ENCODE results near the gene C1orf50.

The C1orf50 gene

GRCh38 chr1:42820813-42821212 is 53.8 kb downstream of the C1orf50 start:
- 29% methylated on average over 1 of the region's 1 CpG; no CpG with 5 or more reads in 1 of the 2 experiments for WGBS, 2 experiments (ENCODE audit: insufficient coverage in 2 of 2)
- H3K27ac ChIP-seq (ENCODE audit: low read depth, low read length, severe bottlenecking), result no peak overlapping the region
- no peaks in the 10 kb centered on the region for H3K9me3 ChIP-seq (ENCODE audit: control insufficient read depth, low read length)
- H3K36me3 ChIP-seq (ENCODE audit: control insufficient read depth, insufficient read depth, low read length), result no peaks in the 10 kb centered on the region
- H3K4me3 ChIP-seq (ENCODE audit: extremely low read depth, insufficient read depth, low read length, poor library complexity, severe bottlenecking), result no peak overlapping the region
- peaks cover 9% of the 10 kb centered on the region for H3K4me1 ChIP-seq (ENCODE audit: control insufficient read depth, insufficient read depth, low read length, poor library complexity, severe bottlenecking)

- H3K36me3 ChIP-seq (ENCODE audit: control insufficient read depth, insufficient read depth, low read length), result no peaks in the 10 kb centered on the region
- no peak overlapping the region for H3K27ac ChIP-seq (ENCODE audit: low read depth, low read length, severe bottlenecking)
- no peak overlapping the region for H3K4me3 ChIP-seq (ENCODE audit: extremely low read depth, insufficient read depth, low read length, poor library complexity, severe bottlenecking)
- H3K4me1 ChIP-seq (ENCODE audit: control insufficient read depth, insufficient read depth, low read length, poor library complexity, severe bottlenecking), result peaks cover 3% of the 10 kb centered on the region
- 80% methylated on average over 1 of the region's 2 CpGs; no CpG with 5 or more reads in 1 of the 2 experiments for WGBS, 2 experiments (ENCODE audit: insufficient coverage in 2 of 2)
- H3K9me3 ChIP-seq (ENCODE audit: control insufficient read depth, low read length), result no peaks in the 10 kb centered on the region
Observed at GRCh38 chr1:42821690-42822089, 54.6 kb downstream of the C1orf50 start.

GRCh38 chr1:42822800-42823392 is 55.8 kb downstream of the C1orf50 start:
- H3K9me3 ChIP-seq (ENCODE audit: control insufficient read depth, low read length), result no peaks in the 10 kb centered on the region
- WGBS, 2 experiments (ENCODE audit: insufficient coverage in 2 of 2), result 100% methylated on average over 1 of the region's 2 CpGs; no CpG with 5 or more reads in 1 of the 2 experiments
- no peak overlapping the region for H3K4me3 ChIP-seq (ENCODE audit: extremely low read depth, insufficient read depth, low read length, poor library complexity, severe bottlenecking)
- H3K4me1 ChIP-seq (ENCODE audit: control insufficient read depth, insufficient read depth, low read length, poor library complexity, severe bottlenecking), result peaks cover 3% of the 10 kb centered on the region
- H3K36me3 ChIP-seq (ENCODE audit: control insufficient read depth, insufficient read depth, low read length), result no peaks in the 10 kb centered on the region
- H3K27ac ChIP-seq (ENCODE audit: low read depth, low read length, severe bottlenecking), result no peak overlapping the region

GRCh38 chr1:42824481-42825035 is 57.5 kb downstream of the C1orf50 start:
- 94 to 95% methylated on average over 4 of the region's 4 CpGs for WGBS, 2 experiments (ENCODE audit: insufficient coverage in 2 of 2)
- H3K9me3 ChIP-seq (ENCODE audit: control insufficient read depth, low read length), result no peaks in the 10 kb centered on the region
- no peaks in the 10 kb centered on the region for H3K36me3 ChIP-seq (ENCODE audit: control insufficient read depth, insufficient read depth, low read length)
- peaks cover 3% of the 10 kb centered on the region for H3K4me1 ChIP-seq (ENCODE audit: control insufficient read depth, insufficient read depth, low read length, poor library complexity, severe bottlenecking)
- no peak overlapping the region for H3K27ac ChIP-seq (ENCODE audit: low read depth, low read length, severe bottlenecking)
- H3K4me3 ChIP-seq (ENCODE audit: extremely low read depth, insufficient read depth, low read length, poor library complexity, severe bottlenecking), result no peak overlapping the region

GRCh38 chr1:42825036-42825851 is 58.2 kb downstream of the C1orf50 start:
- no peak overlapping the region for H3K27ac ChIP-seq (ENCODE audit: low read depth, low read length, severe bottlenecking)
- H3K36me3 ChIP-seq (ENCODE audit: control insufficient read depth, insufficient read depth, low read length), result no peaks in the 10 kb centered on the region
- WGBS, 2 experiments (ENCODE audit: insufficient coverage in 2 of 2), result 82 to 86% methylated on average over 7 to 8 of the region's 10 CpGs
- no peak overlapping the region for H3K4me3 ChIP-seq (ENCODE audit: extremely low read depth, insufficient read depth, low read length, poor library complexity, severe bottlenecking)
- H3K9me3 ChIP-seq (ENCODE audit: control insufficient read depth, low read length), result no peaks in the 10 kb centered on the region
- H3K4me1 ChIP-seq (ENCODE audit: control insufficient read depth, insufficient read depth, low read length, poor library complexity, severe bottlenecking), result peaks cover 3% of the 10 kb centered on the region
